ENCODE data around the gene CAPN15.

- TF ChIP-seq, protein P1, sequence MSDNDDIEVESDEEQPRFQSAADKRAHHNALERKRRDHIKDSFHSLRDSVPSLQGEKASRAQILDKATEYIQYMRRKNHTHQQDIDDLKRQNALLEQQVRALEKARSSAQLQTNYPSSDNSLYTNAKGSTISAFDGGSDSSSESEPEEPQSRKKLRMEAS (IDR thresholded peaks at IDR 0.05): no peak
- TF ChIP-seq EP300 (IDR thresholded peaks at IDR 0.05; ENCODE audit: borderline replicate concordance) (no peak), TCF12 (IDR thresholded peaks at IDR 0.05; ENCODE audit: low read depth) (no peak), RAD21 (IDR thresholded peaks at IDR 0.05; ENCODE audit: low read depth) (no peak), TAF1 (IDR thresholded peaks at IDR 0.05; ENCODE audit: low read depth) (no peak)
Measured at GRCh38 chr16:520847-521246, 6.7 kb upstream of the CAPN15 start.

Measured in Ishikawa (cell line).